GM21447 (cell line): Measurements from ENCODE around the gene NINL.

Experiments
- ATAC-seq: cut with Tn5 transposase; IDR thresholded peaks from one replicate; pipeline ENCODE4 v1.9.1; 2021; ENCODE audit not compliant: unreplicated experiment

NINL gene

DNA sequence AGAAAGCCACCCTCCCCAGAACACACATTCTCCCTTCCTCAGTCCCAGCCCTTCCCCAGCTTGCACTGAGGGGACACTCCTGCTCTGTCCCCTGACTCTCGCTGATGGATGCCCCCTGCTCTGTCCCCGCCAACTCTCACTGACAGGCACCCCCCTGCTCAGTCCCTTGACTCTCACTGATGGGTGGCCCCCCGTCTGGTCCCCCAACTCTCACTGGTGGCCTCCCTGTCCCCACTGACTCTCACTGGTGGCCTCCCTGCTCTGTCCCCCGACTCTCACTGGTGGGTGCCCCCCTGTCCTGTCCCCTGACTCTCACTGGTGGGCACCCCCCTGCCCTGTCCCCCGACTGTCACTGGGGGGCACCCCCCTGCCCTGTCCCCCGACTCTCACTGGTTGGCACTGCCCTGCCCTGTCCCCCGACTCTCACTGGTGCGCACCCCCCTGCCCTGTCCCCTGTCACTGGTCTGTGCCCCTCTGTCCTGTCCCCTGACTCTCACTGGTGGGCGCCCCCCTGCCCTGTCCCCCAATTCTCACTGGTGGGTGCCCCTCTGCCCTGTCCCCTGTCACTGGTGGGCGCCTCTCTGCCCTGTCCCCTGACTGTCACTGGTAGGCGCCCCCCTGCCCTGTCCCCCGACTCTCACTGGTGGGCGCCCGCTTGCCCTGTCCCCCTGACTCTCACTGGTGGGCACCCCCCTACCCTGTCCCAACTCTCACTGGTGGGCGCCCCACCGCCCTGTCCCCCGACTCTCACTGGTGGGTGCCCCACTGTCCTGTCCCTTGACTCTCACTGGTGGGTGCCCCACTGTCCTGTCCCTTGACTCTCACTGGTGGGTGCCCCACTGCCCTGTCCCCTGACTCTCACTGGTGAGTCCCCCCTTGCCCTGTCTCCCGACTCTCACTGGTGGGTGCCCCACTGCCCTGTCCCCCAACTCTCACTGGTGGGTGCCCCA, 116.9 kb downstream of the NINL start:
- ATAC-seq, result no peak

DNA sequence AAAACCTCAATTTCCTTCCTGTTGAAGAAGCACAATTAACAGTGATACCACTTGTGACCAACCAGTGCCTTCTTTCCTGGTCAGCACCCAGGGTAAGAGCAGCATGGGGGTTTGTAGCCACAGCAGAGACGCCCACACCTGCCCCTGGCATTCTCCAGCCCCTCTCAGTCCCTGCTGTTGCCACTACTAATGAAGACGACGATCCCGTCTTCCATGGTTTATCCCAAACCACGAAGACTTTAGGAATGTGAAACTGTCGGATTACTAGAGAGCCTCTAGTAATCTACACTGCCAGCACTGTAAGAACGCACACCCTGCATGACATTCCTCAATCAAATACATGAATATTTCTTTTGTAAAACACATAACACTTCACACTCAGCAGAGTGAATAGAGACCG, 117.9 kb downstream of the NINL start:
- ATAC-seq, result no peak

DNA sequence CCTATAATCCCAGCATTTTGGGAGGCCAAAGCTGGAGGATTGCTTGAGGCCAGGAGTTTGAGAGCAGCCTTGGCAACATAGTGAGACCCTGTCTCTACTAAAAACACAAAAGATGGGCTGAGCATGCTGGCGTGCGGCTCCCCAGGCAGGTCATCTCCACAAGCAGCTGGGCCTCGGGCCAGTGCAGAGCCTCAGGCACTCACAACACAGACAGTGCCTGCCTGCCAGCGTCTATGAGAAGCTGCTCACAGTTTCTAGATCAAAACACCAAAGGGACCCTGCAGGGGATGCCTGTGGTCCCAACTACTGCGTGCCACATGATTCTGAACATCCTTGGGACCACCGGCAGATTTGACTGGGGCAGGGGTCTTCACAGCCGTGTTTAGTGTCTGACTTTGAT, 118.5 kb downstream of the NINL start:
- no peak for ATAC-seq

DNA sequence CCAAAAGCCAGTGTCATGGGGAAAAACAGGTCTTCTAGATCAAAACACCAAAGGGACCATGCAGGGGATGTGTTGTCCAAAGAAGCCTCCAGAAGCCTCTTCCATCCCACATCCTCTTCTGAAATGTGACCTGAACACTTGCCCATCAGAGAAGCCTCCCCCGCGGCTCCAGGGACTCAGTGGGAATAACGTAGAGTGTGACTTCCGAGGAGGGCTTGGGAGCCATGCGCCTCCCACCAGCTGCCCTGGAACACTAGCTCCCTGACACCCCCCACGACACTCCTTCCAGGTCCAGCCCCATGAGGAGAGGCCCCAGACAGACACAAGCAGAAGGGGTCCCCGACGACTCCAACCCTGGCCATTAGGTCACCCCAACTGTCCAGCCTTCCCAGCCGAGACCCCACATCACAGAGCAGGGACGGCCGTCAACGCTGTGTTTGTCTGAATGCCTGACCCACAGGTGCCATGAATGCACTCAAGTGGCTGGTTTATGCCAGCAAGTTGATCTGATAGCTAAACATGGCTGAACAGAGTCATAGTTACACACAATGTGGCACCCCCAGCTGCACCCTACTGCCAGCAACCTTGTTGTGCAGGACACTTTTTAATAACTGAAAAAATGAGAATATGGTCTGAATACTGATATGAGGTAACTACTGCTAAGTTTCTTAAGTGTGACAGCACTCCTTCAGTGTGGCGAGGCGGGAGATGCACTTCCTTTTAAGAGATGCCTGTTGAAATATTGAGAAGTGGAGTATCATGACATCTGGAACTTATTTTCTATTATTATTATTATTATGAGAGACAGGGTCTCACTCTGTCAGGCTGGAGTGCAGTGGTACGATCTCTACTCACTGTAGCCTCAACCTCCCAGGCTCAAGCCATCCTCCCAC, 119.8 kb downstream of the NINL start:
- ATAC-seq, result no peak

DNA sequence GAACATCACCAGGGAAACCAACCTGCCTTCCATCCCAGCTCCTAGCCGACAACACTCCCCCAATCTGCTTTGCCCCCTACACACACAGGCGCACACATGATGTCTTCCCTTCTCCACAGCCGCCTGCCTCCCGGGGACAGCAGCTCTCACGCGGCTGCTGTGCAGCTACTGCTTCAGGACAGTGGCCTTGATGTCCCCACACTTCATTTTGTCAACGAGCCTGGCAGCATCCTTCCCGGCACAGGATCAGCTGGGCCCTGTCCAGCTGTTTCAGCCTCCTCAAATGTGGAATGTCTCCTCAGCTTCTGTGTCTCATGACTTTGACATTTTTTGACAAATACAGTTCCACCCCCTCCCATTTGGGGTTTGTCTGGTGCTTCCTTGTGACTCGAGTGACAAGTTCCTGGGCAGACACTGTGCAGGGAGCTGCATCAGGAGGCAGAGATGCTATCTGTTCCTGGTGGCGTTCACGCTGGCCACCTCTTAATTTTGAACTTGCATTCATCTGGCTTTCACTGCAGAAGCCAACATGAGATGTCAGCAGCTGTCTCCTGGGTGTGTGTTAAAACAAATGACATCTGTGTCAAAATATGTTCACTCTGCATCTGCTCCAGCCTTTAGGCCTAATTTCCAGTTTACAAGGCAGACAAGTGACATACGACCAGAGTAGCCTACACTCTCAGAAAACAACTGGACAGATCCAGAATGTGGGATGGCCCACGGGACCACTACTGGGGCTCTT, 120.7 kb downstream of the NINL start:
- ATAC-seq, result no peak

DNA sequence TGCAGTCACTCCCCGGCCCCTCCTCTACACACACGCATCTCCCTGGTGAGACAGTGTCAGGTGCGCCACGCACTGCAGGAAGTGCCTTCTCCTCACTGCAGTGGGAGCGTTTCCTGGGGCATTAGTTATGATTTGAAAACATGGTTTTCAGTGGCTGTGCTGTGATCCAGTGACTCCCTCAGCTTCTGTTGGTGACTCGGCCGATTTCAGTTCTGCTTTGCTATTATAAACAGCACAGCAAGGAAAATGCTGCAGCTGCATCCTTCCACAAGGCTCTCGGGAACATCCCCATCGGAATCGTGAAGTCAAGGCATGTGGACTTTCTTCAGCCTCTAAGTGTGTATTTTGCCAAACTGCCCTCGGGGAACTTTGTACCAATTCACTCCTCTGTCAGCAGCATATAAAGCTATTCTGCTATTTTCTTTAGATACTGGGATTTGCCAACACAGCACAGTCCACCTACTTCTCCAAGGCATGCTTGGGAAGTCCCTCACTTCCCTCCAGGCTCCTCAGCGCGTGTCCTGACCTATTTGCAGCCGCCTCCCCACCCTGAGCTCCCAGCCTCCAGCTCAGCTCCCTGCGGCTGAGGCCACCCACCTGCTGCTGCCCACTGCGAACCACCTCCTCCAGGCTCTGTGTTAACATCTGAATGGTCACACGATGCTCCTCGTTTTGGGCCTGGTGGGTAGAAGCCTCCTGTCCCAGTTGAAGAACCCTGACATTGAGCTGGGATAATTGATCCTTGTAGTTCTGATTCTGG, 123.4 kb downstream of the NINL start:
- no peak for ATAC-seq

DNA sequence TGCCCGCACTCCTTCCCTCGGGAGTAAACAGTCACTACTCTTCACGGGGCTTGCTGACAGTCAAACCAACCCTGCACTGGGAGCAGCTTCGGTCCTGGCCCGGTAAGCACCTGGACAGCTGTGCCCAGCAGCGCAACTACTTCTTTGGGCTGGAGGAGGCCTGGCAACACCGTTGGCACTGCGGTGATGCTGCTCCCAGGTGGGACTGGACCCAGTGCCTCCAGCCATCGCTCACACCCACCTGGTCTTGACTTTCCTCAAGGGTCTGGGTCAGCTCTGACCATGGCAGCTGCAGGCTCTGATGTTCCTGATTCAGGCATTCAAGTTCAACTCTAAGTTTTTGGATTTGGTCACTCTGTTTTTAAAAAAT, 124.1 kb downstream of the NINL start:
- ATAC-seq, result no peak

DNA sequence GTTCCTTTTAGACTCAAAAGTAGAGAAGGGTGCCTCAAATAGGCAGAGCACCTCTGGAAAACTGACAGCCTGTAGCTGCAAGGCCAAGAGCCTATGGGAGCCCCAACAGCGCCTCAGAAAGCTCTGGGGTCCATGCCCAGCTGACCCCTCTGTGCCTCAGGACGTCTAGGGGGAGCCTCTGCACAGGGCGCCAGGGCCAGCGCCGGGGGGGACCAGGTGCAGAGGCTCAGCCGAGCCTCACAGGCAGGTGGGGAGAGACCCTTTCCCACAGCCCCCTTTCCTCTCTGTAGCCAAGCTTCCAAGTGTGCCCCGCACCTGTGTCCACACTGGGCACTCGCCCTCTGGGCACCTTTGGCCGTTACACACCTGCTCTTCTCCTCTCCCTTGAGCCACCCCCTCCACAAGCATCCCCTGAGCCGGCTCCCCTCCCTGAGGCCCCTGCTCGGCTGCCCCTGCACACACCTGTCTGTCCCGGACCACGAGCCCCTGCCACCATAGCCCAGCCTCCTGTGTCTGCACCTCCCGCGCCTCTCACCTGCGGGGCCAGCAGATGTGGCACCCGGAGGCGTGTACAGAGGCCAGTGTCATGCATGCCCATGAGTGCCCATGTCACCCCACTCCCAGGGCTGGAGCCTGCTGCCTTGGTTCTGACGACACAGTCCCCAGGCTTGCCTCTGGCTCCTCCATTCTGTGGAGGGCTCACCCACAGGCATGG, 124.6 kb downstream of the NINL start:
- ATAC-seq, result no peak

DNA sequence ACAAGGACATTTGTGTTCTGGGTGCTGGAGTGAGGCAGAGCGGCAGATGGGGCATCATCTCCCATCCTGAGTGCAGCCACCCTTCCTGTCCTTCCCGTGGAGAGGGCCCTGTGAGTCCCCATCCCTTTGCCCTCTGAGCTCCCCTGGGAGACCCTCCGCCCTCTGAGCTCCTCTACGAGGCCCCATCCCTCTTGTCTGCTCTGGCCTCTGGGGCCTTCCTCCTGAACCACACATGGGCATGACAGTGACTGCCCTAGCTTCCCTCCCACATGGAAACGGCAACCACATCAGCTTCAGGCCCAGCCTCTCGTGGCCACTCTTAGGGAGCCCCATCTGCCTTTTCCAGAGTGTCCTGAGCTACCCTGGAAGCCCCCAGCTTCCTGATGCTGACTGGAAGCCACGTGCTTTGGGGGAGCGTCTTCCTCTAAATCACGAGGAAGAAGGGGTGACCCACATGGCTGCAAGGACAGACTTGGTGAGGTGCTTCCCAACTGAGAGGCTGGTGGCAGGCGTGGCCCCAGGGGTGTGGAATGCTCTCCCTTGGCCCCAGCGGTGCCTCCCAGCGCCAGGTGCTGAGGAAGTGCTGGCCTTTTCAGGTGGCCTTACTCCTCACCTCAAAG, 125.3 kb downstream of the NINL start:
- ATAC-seq, result no peak

DNA sequence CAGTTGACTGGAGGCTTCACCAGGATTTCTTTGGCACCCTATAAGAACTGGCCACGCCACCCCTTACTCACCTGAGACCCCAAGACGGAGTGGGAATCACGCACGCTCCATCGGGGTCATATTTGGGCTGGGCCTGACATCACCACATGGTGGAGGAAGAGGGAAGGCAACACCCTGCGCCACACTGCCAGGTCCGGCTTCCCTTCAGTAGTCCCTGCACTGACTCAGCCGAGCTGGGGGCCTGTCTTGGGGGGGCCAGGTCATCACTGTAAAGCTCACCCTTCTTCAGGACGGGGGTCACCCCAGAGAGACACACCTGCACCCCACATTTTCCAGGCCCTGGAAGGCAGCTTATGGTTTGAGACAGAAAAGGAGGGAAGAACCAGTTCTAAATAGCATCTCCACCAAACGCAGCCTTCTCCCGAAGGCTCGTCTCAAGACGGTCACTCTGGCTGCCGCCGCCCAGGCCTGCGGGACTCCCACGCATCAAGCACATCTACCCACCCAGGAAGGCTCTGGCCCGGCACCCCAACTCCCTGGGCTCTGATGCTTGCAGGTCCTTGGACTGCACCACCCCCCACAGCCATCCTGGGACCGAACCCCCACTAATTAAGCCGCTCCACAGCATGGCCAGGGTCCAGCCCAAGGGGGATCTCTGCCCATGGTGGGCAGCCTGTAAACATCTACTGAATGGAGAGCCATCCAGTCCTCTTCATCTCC, 126.1 kb downstream of the NINL start:
- no peak for ATAC-seq

DNA sequence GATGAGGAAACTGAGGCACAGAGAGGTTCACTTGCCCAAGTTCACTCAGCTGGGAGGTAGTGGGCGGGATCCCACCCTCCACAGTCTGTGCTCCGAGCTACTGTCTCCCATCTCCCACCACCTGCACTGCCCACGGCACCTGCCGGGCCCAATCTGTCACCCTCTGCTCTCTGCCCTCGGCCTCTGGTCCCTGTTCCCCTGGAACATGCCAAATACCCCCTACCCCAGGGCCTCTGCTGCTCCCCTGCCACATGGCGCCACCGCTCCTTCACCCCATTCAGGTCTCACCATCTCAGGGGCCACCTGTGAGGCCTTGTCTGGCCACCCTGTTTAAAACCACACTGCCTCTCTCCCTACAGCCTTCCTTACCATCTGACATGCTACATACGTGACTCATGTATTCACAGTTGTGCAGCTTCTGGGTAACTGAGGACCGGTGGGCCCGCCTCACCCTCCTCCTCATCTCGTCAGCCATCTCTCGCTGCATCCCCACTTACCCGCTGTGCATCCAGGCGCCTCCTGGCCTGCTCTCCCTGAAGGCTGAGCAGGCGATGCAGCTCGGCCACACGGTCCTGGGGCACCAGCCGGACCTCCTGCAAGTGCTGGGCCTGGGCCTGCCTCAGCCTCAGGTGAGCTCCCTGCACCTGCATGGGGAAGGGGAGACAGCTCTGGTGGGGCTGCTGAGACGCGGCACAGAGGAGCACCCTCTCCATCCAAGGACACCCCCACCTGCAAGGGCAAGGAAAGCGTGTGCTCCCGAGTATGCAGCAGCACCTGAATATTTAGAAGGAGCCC, 127.2 kb downstream of the NINL start:
- no peak for ATAC-seq

DNA sequence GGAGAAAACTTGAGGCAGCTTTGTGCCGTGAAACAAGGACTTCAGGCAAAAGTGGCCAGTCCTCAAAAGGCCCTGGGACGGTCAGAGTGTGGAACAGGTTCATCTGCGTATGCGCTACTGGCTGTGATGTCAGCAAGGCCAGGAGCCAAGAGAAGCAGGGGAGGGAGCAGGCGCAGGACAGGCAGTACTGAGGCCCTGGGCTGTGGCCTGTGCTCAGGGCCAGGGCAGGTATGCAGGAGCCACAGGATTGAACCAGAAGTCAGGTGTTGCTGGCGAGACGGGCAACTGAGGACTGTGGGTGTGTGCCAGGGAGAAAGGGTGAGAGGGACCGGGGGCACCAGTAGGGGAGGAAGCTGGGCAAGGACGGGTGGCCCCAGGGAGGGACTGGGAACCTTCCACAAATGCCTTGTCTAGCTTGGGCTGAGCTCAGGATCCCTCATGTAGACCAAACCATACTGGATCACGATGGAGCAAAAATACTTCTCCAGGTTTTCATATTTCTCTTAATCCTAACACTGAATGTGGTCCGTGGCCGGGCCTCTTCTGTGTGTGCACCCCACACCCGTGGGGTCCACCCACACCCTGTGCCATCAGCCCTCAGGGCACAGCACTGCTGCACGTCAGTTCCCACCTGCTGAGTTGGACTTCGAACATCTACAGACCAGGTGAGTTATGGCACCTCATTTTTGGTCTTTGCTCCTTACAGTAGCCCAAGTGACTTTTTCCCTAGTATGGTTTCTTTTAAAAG, 131.0 kb downstream of the NINL start:
- ATAC-seq, result no peak

DNA sequence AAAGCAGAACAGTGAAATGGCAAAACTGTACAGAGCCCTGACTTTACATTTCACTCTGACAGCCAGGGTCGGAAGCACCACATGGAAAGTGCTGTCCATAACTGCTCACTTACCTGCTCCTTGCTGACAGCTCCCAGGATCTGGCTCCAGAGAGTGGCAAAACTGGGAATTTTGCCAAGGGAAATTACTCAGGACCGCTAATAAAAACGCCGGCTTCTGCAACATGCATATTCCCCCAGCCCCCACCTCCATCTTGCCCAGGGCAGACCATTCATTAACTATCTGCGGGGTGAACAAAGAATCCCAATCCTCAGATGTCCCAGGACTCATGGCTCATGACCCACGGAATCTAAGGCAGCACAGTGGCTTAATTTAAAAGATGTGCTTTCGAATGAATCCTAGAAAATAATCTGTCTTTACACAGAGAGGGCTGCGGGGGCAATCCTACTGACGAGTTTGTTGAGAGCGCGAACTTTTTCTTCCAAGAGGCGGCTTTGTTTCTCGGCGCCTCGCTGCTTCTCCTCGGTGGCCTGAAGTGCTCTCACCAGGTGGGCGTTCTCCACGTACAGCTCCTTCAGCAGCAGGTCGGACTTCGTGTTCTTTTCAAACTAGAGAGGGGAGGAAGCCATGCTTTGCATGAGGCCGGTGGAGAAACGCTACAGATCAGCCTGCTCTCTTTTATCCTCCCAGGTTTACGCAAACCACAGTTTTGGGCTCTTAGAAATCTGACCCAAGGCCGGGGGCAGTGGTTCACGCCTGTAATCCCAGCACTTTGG, 132.1 kb downstream of the NINL start:
- ATAC-seq, result no peak

DNA sequence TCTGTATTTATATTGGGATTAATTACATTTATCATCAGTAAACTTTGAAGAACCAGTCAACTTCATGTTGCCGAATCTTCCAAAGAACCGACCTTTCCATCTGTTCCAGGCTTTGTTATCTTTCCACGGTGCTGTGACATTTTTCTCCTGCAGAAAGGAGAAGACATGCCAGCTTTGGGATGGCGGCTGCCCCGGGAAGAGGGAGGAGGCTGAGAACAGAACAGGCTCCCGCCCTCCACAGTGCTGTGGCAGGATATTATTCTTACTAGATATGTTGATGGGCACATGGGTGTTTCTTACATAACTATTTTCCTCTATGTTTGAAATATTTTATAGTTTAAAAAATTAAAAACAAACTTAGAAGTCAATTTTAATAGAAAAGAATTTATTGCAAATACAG, 133.0 kb downstream of the NINL start:
- no peak for ATAC-seq

DNA sequence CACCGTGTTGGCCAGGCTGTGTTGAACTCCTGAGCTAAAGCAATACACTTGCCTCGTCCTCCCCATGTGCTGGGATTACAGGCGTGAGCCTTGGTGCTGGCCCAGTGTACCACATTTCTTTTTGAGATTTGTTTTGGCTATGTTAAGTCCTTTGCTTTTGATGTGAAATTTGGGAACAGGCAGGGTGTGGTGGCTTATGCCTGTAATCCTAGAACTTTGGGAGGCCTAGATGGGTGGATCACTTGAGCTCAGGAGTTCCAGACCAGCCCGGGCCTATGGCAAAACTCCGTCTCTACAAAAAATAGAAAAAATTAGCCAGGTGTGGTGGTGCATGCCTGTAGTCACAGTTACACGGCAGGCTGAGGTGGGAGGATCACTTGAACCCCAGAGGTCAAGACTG, 137.7 kb downstream of the NINL start:
- no peak for ATAC-seq

DNA sequence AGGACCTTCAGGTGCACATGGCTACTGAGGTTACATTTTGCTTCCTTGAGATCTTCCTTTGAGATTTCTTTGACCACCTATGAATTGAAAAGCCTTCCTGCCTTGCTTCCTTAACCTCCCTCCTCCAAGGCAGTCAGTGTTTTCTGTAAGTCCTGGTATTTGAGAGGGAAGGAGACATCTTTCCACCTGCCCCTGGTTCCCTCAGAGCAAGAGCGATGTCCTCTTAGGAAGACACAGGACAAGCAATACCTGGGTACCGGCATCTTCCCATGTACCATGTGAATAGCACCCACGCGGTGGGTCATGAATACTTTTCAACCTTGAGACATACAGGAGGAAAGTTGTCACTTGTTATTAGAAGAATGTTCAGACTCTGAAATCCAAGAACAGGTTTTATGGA, 140.8 kb downstream of the NINL start:
- ATAC-seq, result no peak

DNA sequence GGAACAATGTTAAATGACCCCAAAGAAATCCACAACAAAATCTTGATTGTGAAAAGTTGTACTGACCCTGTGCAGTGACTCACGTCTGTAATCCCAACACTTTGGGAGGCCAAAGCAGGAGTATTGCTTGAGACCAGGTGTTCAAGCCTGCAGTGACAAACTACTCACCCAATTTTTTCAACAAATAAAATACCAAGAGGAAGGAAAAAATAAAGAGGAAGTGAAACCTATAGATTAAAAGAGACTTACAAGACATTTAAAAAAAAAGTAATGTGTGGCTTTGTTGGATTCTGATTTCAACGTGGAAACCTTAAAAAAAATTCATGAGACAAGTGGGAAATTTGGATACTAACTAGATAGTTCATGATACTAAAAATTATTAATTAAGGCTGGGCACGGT, 146.0 kb downstream of the NINL start:
- peak; percentile 67 for ATAC-seq
